Activated T-cell treated with anti-CD3 and anti-CD28 coated beads for 48 hours (primary cell): Measurements from ENCODE around the gene FKBP14.

Source experiments
- DNase-seq: peaks from one replicate; pipeline ENCODE4 v3.0.0-alpha.2; 2020; ENCODE audit warnings: low read depth

Gene FKBP14

DNA sequence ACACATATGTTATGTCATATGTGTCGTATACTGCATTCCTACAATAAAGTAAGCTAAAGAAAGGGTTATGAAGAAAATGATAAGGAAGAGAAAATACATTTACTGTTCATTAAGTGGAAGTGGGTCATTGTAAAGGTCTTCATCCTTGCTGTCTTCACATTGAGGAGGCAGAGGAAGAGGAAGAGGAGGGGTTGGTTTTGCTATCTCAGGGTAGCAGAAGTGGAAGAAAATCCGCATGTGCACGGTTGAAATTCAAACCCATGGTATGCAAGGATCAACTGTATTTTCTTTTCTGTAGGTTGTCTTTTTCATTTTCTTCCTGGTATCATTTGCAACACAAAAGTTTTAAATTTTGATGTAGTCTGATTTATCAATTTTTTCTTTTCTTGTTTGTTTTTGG lies 8.0 kb upstream of the FKBP14 start:
- DNase-seq, result no peak

DNA sequence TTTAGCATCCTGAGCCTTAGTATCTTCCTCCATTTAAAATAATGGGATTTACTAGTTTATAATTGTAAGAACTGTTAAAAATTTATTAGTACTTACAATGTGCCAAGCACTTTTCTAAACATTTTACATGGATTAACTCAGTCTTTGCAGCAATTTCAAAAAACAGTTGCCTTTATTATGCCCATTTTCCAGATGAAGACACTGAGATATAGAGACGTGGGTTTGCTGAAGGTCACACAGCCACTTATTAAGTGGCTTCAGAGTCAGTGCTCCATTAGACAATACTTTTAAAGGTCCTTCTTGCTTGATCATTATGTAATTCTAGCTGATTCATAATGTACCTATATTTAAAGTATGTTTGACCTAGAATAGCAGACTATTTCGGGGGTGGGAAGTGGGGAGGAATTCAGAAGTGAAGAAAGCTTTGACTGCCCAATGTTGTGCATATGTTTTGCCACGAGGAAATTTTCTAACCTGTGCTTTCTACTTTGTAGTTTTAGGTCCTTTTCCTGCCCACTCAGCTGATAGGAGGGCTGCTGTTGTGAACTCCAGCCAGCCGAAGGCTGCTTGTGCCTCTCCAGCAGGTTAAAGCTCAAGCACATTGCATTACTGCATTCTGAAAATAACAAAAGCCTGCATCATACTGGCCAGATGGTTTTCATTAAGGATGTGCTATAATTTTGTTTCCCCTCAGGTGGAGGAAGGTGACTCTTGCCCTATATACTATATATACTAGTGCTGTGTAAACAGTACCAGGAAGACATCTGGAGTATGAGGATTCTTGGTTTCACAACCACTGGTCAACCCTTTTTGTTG lies 6.0 kb upstream of the FKBP14 start:
- DNase-seq, result no peak

DNA sequence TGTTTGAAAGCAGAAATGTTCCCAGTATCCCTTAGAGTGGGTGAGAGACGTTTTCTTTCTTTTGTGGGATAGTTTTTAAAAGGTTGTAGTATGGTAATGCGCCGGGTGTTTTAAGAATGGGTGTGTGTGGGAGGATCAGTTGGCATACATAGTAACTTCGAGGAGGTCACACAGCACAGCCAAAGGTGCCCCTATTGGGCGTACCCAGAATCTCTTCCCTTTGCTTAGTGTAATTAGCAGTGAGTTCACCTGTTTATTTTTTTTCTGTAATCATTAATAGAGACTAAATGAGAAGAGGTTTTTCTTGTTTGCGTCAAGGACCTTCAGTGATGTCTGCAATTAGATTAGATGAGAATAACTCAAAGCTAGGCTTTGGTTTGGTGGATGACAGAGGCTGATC lies 3.2 kb upstream of the FKBP14 start:
- no peak for DNase-seq

DNA sequence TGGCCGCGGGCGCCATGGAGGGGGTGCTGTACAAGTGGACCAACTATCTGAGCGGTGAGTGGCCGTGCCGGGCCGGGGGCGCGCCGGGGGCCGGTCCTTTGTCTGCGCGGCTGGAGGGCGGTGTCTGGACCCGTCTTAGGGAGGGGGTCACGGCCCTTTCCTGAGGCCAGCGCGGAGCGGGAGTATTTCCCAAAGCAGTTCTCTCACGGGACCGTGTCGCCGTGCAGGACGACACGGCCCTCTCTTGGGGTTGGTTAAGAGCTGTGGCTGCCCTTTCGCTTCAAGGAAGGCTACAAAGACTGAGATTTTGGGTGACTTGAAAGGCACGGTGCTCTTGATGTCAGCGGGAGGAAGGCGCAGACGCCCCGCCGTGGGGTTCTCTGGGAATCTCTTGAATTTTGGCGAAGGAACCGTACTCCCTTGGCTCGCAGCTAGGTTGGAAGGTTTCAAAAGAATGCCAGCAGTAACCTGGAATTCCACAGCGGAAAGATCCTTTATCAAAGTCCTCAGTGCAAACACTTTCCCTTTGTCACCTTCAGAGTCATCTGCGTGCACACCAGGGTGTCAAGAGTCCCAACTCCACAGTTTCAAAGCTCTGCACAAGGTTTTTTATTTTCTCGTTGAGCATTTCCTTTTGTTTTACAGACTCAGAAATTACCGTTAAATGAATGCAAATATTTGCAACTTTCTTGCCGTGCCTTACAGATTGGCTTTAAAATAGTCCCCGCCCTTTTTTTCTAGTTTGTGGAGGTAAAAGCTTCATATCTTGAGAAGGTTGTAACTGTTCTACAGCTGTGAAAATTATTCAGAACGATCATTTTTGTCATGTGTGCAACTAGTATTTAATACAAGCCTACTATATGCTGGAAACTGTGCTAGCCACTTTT lies 2.5 kb upstream of the FKBP14 start:
- no peak for DNase-seq

DNA sequence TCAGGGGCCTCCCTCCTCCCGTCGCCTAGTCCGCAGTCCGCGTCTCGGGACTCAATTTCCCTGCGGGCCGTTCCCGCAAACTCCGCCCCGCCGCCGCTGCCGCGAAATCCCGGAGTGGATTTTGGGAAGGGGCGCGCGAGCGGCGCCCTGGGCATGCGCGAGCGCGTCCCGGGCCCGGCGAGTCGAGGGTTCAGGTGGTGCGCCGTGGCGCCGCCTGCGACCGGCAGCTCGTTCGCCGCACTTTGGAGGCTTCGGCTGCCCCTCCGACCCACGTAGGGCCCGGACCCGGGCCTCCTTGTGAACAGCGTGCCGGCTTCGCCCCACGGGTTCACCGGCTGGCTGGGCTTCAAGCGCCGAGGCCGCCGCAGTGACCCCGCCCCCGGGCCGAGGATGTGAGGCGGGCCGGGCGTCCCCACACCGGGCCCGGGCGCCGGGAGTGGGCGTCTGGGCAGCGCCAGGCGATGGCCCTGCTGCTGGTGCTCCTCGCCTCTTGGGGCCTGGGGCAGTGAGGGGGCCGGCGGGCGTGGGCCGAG lies 1.8 kb upstream of the FKBP14 start, which contains the start of gene PLEKHA8:
Gene PLEKHA8, plus strand, starts transcription at position 197 of the 533 bp plus-strand sequence. CDS start 351 bp downstream, outside the sequence.
- DNase-seq, result peak; percentile 93

DNA sequence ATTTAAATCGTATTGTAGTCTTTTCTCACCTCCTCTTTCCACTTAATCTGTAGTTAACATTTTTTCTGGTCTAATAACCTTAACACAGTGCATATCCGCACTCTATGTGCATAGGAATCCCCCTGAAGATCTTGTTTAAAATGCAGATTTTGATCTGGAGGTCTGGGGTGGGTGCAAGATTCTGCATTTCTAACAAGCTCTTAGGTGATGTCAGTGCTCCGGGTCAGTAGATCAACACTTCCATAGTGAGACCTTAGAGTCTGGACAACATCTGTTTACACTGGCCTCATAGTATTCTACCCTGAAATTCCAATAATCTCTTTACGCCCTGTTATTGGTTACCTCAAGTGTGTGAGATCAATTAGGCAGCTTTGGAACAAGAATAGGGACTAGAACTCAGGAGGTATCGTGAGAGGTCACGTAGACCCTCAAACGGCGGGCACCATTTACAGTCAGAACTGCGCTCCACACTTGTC lies 1.3 kb upstream of the FKBP14 start:
- DNase-seq, result no peak

DNA sequence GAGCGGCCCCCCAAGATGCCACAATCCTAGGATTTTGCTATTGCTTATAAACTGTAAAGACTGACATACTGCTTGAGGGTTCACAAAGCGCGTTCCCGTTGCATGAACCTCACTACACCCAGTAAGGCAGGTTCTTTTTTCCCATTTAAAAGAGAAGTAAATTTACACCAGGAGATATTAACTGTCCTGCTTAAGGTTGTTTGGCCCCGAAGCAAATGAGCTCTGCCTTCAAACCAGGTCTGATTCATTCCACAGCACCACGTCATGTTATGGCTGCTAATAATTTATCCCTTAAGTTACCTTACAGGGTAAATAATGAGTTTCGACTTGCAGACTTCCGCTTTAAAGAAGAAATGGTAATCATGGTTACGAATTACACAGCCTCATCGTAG lies 559 bp upstream of the FKBP14 start:
- no peak for DNase-seq

DNA sequence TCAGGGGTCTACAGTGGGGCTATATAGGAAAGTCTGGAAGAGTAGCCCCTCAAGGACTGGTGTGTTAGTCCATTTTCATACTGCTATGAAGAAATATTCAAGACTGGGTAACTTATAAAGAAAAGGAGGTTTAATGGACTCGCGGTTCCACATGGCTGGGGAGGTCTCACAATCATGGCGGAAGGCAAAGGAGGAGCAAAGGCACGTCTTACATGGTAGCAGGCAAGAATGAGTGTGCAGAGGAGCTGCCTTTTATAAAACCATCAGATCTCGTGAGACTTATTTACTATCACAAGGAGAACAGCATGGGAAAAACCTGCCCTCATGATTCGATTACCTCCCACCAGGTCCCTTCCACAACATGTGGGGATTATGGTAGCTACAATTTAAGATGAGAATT lies 3.0 kb downstream of the FKBP14 start:
- DNase-seq, result no peak

DNA sequence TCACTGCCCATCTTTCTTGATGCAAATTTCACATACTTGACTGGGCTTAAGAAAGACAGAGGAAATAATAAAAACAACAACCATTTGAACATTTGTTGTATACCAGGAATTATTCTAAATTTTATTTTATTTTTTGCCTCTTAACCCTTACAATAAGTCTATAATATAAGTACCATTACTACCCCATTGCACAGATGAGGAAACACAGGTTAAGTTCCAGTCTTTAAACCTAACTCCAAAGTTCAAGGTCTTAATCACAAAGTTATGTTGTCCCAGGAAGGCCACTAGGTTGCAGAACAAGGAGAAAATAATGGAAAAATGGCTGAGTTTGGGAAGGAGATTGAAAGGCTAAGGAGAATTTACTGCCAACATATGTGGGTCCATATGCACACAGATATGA lies 3.5 kb downstream of the FKBP14 start:
- DNase-seq, result no peak

DNA sequence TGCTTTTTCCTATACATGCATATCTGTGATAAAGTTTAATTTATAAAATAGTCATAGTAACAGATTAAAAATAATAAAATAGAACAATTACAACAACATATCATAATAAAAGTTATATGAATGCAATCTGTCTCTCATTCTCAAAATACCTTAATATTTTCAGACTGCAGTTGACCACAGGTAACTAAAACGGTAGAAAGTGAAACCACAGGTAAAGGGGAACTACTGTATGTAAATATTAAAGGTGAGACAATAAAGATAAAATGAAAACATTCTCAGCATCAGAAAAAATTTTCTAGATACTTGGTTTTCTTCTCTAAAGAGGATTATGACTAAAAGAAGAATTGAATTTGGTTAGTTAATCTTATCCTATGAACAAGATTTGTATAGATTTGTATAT lies 6.0 kb downstream of the FKBP14 start:
- DNase-seq, result no peak

DNA sequence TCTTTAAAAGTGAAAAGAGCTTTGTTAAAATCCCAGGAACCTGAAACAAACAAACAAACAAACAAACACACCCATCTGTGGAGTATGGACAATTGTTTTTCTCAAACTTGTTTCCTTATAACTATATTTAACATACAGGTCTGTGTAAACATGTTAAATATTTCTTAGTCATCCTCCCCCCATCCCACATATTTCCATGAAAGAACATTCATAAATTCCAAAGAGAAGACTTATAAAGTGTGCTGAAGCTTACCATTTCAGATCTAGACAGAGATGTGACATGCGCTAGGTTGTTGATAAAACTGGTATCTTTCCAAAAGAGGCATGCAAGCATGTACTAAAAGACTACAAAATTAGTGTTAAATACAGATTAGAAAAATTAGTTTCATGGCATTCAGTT lies 6.5 kb downstream of the FKBP14 start:
- no peak for DNase-seq

DNA sequence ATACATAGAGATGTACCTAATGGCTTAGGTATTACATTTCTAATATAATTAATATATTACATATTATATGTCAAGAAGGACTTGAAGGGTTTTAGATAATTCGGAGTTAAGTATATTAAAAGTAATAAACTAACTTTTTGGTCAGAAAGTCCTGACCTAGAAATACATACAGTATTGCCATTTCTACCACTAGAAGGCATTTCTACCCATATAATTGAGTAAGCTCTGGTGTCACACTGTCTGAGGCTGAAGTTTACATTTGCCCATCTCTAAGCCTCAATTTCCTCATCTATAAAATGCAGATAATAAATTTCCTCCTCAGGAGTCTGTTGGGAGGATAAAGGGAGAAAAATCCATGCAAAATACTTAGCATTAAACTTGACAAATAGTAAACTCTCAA lies 7.1 kb downstream of the FKBP14 start:
- no peak for DNase-seq

DNA sequence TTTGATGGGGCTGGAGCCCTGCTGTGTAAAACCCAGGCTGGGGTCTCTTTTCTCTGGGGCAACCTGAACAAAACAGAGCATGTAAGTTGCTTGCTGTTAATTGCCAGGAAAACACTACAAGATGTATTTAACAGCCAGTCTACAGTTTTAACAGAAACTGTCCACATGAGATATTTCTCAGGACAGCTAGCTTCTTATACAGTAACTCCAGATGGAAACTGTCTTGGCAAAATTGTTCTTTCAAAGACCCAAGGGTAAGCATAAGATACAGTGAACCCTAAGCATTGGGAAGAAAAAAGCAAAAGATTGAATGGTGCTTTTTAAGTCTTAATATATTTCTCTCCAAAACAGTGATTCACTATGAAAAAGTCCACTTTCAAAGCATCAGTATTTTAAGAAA lies 8.1 kb downstream of the FKBP14 start:
- DNase-seq, result no peak

DNA sequence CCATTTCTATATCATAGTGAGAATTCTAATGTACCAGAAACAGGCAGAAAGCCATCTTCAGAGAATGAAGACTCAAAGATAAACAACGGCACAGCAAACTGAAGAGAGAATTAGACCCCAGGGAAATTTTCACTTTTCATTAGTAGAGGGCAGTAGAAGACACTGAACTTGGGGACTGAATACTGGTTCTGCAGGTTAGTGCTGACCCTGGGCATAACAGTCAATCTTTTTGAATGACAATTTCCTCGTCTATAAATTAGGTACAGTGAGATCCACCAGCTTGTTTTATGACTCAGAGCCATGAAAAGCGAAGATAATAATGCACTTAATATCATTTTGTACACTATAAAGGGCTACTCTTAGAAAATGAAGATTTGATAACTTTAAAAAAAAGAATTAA lies 13.7 kb downstream of the FKBP14 start:
- DNase-seq, result no peak

DNA sequence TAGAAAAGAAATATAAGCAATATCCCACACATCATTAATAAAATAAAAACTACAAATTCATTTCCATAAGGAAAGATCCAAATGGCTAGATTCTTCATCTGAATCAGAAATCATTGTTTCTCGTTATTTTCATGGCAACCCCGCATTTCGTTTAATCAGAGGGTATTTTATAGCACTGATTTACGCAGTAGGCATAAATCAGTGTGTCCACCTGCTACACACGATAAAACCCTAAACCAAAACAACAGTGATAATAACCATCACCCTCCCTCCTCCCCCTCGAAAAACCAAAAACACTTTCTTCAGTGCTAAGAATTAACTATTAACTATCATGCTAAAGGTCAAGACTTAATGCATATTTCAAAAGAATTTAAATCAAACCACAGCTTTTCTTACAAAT lies 16.5 kb downstream of the FKBP14 start:
- no peak for DNase-seq

DNA sequence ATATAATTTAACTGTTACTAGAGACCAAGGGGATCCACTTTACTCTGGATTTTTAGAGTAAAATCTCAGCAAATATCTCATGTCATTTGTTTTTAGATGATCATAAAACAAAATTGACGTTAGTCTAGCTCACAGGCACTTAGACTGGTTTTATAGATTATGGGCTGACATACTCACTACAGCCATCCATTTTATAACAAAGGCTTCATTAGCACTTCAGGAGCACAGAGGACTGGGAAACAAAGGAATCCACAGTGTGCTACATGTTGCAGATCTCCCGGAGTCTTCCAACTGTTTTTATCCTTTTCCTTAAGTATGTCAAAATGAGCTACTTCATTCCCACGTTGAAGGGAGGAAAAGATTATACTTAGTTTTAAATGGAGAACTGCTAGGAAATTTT lies 21.0 kb downstream of the FKBP14 start:
- no peak for DNase-seq

DNA sequence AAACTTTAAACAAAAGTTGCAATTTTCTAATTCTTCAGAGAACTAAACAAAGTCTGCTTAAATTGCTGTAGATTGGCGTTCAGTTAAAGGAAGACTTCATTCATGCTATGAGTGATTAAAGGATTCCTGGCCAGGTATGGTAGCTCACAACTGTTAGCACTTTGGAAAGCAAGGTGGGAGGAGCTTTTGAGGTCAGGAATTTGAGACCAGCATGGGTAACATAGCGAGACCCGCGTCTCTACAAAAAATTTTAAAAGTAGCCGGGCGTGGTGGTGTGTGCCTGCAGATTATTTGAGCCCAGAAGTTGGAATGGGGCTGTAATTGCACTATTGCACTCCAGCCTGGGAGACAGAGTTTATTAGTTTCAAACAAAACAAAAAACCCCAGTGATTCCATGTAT lies 23.4 kb downstream of the FKBP14 start:
- no peak for DNase-seq

DNA sequence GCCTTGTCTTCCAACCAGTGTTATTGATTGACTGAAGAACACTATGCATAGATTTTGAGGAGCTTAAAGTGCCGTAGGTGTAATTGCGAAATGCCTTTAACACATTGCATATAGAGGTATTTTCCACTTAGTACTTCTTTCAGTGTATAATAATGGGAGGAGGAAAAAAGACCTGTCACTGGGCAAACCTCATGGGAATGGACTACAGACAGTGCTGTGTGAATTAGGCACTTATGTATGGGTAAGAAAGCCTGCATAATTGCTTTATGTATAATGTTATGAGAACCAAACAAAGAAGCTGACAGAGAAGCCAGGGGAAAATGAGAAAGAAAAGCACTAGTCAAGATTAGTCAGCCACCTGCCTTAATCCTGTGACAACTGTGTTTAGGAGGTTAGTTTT lies 24.5 kb downstream of the FKBP14 start:
- no peak for DNase-seq

DNA sequence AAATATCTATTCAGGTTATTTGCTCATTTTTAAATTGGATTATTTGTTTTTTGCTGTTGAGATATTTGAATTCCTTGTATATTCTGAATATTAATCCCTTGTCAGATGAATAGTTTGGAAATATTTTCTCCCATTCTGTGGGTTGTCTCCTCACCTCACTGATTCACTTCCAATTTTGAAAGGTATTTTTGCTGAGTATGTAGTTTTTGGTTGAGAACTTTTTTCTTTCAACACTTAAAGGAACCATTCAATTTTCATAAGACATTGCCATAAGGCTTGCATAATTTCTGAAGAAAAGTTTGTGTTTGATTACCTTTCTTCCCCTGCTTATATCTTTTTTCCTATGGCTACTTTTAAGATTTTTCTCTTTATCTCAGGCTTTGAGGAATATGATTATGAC lies 28.0 kb downstream of the FKBP14 start:
- no peak for DNase-seq

DNA sequence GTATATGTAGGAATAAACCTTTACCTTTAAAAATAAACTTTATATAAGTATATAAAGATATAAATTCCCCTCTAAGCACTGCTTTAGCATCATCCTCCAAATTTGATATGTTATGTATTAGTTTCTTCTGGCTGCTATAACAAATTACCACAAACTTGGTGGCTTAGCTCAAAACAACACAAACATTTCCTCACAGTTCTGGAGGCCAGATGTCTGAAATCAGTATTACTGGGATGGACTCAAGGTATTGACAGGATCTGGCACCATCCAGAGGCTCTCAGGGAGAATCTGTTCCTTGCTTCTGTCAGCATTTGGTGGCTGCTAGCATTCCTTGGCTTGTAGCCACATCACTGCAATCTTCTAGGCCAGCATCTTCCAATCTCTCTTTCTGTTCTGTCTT lies 30.2 kb downstream of the FKBP14 start:
- no peak for DNase-seq

DNA sequence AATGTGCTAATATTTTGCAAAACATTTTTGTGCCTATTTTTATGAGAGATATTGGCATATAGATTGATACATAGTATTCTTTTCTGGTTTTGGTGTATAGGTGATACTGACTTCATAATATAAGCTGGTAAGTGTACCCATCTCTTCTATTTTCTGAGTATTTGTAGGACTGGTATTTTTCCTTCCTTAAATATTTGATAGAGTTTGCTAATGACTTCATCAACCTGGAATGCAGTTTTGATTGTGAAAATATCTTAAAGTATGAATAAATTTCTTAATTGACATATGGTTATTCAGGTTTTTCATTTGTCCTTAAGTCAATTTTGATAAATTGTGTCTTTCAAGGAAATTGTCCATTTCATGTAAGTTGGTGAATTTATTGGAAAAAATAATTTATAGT lies 30.9 kb downstream of the FKBP14 start:
- no peak for DNase-seq

DNA sequence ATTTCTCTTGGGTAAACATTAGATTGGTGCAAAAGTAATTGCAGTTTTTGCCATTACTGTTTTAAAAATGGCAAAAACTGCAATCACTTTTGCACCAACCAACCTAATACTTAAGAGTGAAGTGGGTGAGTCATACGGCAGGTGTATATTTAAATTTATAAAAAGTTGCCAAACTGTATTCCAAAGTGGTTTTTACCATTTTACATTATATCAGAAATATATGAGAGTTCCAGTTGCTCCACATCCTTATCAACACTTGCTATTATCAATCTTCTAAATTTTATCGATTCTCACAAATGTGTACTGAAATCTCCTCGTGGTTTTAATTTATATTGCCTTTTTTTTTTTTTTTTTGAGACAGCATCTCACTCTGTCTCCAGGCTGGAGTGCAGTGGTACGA lies 33.4 kb downstream of the FKBP14 start:
- no peak for DNase-seq

DNA sequence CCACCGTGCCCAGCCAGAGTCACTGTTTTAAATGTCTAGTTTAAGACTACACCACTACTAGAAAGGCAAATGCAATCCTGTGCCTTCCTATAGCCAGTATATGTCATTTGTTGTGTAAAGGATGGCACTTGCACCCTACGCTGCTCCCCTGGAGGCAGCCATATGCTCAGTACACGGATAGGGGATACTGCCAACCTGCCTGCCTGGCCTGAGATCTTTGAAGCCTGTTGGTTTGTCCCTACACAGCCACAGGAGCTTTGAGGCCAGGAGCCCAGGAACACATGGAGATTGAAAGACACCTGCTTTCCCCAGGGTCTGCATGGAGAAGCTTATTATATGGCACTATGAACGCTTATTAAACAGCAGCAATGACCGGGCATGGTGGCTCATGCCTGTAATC lies 34.6 kb downstream of the FKBP14 start:
- no peak for DNase-seq
